HG03095 (cell line): ENCODE results near the gene HSD11B2.

Source experiments
- ATAC-seq: cut with Tn5 transposase; IDR thresholded peaks from one replicate; pipeline ENCODE4 v1.9.1; 2021; ENCODE audit warnings: moderate library complexity; ENCODE audit not compliant: unreplicated experiment

Gene HSD11B2

DNA sequence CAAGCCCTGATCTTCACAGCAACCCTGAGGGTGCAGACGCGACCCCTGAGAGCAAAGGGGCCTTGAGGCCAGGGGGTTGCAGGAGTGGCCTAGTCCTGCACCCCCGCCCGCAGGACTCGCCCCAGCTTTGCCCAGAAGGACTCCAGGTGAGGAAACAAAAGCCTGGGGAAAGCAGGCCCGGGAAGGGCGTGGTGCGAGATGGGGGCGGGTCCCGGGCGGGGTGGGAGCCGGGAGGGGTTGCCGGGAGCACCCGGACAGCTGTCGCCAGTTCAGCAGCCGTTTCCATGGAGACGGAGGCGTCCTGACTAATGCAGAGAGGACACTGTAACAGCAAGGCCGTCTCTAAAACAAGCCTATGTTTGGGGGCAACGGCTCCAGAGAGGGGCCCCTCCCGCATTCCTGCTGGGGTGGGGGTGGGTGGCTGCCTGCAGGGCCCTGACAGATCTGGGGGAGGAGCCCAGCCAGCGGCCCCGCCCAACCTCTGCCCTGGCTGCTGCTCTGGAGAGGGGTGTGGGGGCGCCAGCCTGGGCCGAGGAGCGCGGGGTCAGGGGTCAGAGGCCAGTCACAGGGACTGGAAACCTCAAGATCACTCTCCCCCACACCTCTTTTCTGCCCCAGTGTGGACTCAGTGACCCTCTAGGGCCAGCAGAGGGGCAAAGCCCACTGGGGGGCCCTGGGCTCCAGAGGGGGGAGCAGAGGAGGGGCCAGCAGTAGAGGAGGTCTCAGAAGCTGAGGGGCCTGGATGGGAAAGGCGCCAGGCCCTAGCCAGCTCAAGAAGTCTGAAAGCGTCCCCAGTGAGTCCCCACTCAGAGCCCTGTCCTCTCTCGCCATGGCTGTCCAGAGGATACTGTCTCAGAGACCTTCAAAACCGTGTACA is 34.5 kb upstream of the HSD11B2 start:
- no peak for ATAC-seq

GRCh38 chr16:67397036-67397801 is 33.7 kb upstream of the HSD11B2 start:
- ATAC-seq = no peak

DNA sequence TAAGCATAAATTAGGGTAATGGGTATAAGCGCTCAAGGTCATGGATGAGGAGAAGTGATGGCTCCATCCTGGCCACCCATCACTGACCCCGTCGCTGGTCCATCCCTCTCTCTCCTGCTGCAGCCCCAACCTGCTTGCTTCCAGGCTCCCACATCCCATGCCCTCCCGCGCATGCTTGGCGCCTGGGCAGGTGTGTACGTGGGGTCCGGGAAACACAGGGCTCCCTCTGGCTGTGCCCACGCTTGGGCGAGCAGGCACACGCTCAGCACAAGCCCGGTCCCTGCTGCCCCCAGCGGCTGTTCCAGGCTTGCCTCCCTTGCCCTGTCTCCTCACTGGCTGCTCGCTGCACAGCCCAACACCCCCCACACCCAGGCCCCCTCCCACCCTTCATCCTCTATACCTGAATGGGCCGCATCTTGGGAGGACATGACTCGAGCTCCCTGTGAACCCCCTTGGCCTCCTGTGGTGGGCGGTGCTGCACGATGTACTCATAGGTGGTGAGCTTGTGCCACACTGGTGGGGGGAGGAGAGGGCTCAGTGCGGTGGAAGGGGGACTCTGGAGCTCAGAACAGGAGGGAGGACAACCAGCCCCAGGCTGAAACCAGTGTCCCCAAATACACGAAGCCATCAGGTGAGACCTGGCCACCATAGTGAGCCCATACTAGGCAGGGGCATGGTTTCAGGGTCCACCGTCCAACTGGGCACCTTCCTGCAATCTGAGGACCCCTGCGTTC is 32.9 kb upstream of the HSD11B2 start:
- no peak for ATAC-seq

GRCh38 chr16:67398546-67399217 is 32.2 kb upstream of the HSD11B2 start:
- no peak for ATAC-seq

DNA sequence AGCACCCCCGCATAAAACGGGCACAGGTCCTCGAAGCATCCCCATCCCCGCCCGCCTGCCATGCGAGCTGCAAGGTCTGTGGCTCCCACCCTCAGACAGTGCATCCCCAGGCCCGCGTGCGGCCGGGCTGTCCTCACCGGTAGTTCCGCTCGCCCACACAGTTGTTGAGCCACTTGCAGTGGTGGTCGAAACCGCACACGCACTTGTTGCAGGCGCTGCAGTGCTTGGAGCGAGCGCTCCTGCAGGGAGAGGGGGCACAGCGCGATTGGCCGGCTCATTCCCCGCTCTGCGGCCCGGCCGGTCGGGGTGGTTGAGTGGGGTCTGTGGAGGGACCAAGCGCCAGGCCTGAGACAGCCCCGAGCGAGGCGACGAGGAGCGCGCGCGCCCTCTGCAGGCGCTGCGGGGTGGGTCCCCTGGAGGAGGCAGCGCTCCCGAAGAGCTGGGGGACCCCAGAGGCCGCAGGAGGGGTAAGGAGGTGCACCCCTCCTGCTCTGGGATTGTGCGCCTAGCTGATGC is 31.6 kb upstream of the HSD11B2 start:
- no peak for ATAC-seq

DNA sequence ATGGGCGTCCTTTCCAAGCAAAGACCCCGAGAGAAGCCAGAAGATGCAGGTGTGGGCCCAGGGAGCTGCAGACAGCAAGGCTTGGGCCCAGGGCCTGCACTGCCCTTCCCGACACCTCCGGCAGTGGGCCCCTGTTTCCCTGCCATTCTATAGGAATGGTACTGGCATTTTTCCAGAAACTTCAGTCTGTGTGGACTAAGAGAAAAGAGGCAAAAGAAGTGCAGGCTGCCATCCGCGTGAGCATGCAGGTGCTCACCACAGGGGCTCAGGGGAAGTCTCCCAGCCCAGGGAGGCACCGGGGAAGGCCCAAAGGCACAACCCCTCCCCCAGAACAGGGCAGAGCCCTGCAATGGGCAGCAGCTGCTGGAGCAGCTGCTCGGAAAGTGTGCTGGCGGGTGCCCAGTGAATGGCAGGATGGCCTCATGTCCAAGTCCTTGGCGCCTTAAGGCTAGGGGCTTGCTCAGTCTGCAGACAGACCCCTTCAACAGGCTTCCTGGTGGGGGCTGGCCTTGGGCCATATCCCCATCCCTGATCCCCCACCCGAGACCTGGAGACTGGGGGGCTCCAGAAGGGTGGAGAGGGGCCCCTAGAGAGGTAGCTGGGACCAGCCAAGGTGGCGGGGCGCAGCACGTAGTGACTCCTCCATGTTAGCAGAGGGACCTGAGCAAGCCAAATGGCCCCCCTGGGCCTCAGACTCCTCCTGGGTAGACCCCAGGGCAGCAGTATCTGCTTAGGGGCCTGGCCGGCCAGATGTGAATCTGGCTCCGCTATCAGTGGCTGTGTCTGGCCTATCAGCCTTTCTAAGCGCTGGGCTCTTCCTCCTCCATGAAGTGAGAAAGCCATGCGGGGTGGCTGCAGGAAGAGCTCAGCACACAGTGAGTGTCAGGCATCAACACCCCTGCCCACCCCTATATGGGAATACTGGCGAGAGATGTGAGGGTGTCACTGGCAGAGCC is 30.9 kb upstream of the HSD11B2 start:
- ATAC-seq = no peak

GRCh38 chr16:67400901-67401300 is 30.0 kb upstream of the HSD11B2 start:
- no peak for ATAC-seq

DNA sequence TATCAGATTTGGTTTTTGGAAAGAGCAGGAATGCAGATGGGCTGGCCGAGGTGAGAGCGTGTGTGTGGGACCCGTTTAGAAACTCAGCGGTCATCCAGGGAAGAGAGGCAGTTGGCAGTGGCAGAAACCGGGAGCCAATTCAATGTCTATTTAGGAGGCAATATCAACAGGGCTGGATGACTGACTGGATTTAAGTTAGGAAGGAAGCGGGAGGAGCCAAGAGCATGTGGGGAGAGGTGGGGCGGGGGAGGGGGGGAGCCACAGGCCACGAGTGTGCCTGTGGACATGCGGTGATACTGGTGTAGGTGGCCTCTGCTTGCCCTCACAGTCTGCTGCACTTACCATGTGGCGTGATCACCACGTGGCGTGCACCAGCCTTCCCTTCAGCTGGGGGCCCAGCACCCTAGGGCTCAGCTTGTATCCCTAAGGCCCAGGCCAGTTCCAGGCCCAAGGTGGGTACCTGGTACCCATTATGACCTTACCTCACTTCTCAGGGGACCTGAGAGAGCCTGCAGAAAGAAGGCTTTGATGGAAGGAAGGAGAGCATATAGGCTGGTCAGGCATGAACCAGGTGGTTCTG is 26.9 kb upstream of the HSD11B2 start:
- no peak for ATAC-seq

GRCh38 chr16:67404740-67405226 is 26.1 kb upstream of the HSD11B2 start:
- ATAC-seq = no peak

DNA sequence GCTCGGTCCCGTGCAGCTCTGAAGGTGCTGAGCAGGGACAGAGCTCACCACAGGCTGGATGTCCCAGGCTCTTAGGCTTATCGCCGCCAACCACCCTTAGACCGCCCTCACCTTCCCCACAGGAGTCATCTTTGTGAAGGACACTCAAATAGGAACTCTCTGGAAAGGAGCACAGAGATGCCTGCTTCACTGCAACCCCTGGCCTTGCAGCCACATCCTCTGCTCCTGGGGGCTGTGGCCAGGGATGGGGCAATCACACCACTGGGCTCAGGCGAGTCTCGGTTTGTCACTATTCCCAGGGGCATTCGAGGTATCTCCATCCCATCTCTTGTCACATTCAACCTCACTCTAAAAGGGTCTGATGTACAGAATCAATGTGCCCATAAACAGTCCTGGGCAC is 25.6 kb upstream of the HSD11B2 start:
- ATAC-seq = no peak

GRCh38 chr16:67406111-67406971 is 24.6 kb upstream of the HSD11B2 start:
- ATAC-seq = no peak

GRCh38 chr16:67407176-67407787 is 23.6 kb upstream of the HSD11B2 start:
- ATAC-seq = no peak

GRCh38 chr16:67407788-67408452 is 23.0 kb upstream of the HSD11B2 start:
- ATAC-seq = no peak

DNA sequence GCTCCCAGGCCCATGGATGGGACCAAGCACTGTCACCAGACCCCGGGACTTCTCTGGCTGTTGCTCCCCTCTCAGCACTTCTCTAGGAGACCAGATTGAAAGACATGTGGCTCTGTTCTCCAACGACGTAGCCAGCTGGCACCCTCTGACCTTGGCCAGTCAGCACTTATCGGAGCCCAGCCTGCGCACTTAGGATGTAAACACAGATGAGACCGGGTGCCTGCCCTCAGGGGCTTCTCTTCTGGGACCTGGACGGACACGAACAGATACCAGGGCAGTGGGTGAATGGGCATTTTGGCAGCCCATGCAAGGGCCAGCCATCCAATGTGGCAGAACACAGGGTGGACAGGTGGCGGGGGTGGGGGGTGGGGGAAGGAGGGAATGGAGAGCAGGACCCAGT is 21.3 kb upstream of the HSD11B2 start:
- no peak for ATAC-seq

- no peak for ATAC-seq
Measured at GRCh38 chr16:67411339-67411738, 19.6 kb upstream of the HSD11B2 start.

- ATAC-seq = no peak
Measured at GRCh38 chr16:67412294-67412693, 18.6 kb upstream of the HSD11B2 start.
